ENCODE data around the gene SLC4A1. TPM values are rescaled to one million over a fixed set of nuclear protein-coding genes. Genes with fewer than 3 reads are reported as not detected.

SLC4A1 gene
- total RNA-seq, 1 experiment from 2014 or later: not detected

DNA sequence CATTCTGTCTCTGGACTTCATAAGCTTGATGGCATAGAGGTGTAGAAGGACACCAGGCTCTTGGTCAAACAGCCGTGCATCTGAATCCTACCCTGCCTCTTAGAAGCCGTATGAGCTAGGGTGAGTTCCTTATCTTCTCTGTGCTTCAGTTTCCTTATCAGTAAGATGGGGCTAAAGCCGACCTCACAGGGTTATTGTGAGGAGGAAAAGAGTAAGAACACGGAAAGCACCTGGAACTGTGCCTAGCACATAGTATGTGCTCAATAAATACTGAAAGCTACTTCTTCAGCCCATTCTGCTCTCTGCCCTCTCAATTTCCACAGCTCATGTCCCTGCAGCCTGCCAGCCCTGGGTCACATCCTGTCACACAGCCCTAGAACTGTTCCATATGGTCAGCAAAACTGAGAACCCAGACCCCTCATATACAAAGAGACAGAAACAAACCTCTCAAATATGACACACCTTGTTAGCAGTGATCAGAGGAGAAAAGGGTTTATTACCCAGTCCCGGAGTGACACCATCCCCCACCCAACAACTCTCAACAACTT, 31.4 kb downstream of the SLC4A1 start:
- BruUV-seq (replicated peaks): no TSS peak
- TF ChIP-seq EZH2phosphoT487 (IDR thresholded peaks at IDR 0.05; ENCODE audit: borderline replicate concordance, low read length) (no peak), EZH2 (IDR thresholded peaks at IDR 0.05; ENCODE audit: low read length, unreplicated experiment) (no peak), CTCF (conservative IDR thresholded peaks at IDR 0.05; ENCODE audit: low read depth, low read length) (no peak)
- POLR2A ChIA-PET (ENCODE audit: unreplicated experiment): no interaction called here

DNA sequence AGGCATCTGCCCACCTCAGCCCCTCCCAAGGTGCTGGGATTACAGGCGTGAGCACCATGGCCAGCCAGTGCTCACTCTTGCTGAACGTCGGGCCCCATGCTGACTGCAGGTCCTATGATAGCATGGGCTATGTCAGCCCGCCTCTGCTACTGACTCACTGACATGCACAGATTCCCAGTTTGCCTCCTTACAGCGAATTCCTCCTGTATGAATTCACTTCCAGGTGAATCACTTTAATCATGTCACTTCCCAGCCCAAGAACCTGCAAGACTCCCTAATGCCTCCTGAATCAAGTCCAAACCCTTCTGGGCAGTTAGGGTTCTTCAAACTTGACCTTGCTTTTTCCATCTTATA, 32.4 kb downstream of the SLC4A1 start:
- Histone ChIP-seq H3K79me2 (ENCODE audit: low read length) (no peaks in the 10 kb centered on the region), H3K4me3 (ENCODE audit: low read length) (0 out of 2 replicates have a peak overlapping the region, but pooled peaks have one; percentile 6), H3K4me1 (ENCODE audit: insufficient read depth, low read length) (peaks cover 30% of the 10 kb centered on the region), H2AFZ (ENCODE audit: low read length) (peak overlapping the region; percentile 7; the same call in 1 of the 2 replicates), H3K9ac (ENCODE audit: low read length) (peak overlapping the region; percentile 85), H3K9me2 (replicated peaks; ENCODE audit: low read length) (no peaks in the 10 kb centered on the region), H3K27ac (ENCODE audit: low read length) (peak overlapping the region; percentile 96), H3K9me3 (ENCODE audit: low read length) (no peaks in the 10 kb centered on the region), H3F3A (ENCODE audit: low read length, unreplicated experiment) (no peaks in the 10 kb centered on the region), H4K20me1 (ENCODE audit: low read length) (no peaks in the 10 kb centered on the region), H3K36me3 (ENCODE audit: low read depth, low read length) (no peaks in the 10 kb centered on the region), H3K4me2 (ENCODE audit: low read length) (peak overlapping the region; percentile 68), H3K27me3 (ENCODE audit: low read length) (no peaks in the 10 kb centered on the region)
- peak; percentile 94 for ATAC-seq
- CTCF ChIA-PET: no interaction called here
- POLR2A ChIA-PET (ENCODE audit: unreplicated experiment): no interaction called here
- no TSS peak for BruUV-seq (replicated peaks)
- intact Hi-C loops (cut with micrococcal nuclease): no loop called here
- TF ChIP-seq CTCF (conservative IDR thresholded peaks at IDR 0.05; ENCODE audit: low read depth, low read length) (no peak), EZH2phosphoT487 (IDR thresholded peaks at IDR 0.05; ENCODE audit: borderline replicate concordance, low read length) (no peak), EZH2 (IDR thresholded peaks at IDR 0.05; ENCODE audit: low read length, unreplicated experiment) (no peak)
- peak; percentile 96 for DNase-seq

More for the DNA sequence above, 31.4 kb downstream of the SLC4A1 start:
- no peaks in the 10 kb centered on the region for H4K20me1 ChIP-seq (ENCODE audit: low read length)
- H3K79me2 ChIP-seq (ENCODE audit: low read length): no peaks in the 10 kb centered on the region
- no peaks in the 10 kb centered on the region for H3K27me3 ChIP-seq (ENCODE audit: low read length)
- DNase-seq: no peak
- no peaks in the 10 kb centered on the region for H3K9me2 ChIP-seq (replicated peaks; ENCODE audit: low read length)
- no peaks in the 10 kb centered on the region for H3F3A ChIP-seq (ENCODE audit: low read length, unreplicated experiment)
- H3K9me3 ChIP-seq (ENCODE audit: low read length): no peaks in the 10 kb centered on the region
- no peak for ATAC-seq
- CTCF ChIA-PET: no interaction called here
- peaks cover 30% of the 10 kb centered on the region for H3K4me1 ChIP-seq (ENCODE audit: insufficient read depth, low read length)
- H3K9ac ChIP-seq (ENCODE audit: low read length): no peak overlapping the region
- H3K36me3 ChIP-seq (ENCODE audit: low read depth, low read length): no peaks in the 10 kb centered on the region
- no peak overlapping the region for H2AFZ ChIP-seq (ENCODE audit: low read length)
- H3K4me2 ChIP-seq (ENCODE audit: low read length): no peak overlapping the region
- peak overlapping the region; percentile 96 for H3K27ac ChIP-seq (ENCODE audit: low read length)
- H3K4me3 ChIP-seq (ENCODE audit: low read length): no peak overlapping the region
- intact Hi-C loops (cut with micrococcal nuclease): no loop called here

GRCh38 chr17:44233582-44233981, 34.4 kb downstream of the SLC4A1 start:
- no TSS peak for BruUV-seq (replicated peaks)

More at GRCh38 chr17:44233582-44233981, 34.4 kb downstream of the SLC4A1 start:
- no peaks in the 10 kb centered on the region for H3K36me3 ChIP-seq (ENCODE audit: low read depth, low read length)
- H3K27me3 ChIP-seq (ENCODE audit: low read length): no peaks in the 10 kb centered on the region
- H3K4me2 ChIP-seq (ENCODE audit: low read length): no peak overlapping the region
- POLR2A ChIA-PET (ENCODE audit: unreplicated experiment): no interaction called here
- no peaks in the 10 kb centered on the region for H3K9me3 ChIP-seq (ENCODE audit: low read length)
- ATAC-seq (no peak), DNase-seq (no peak)
- H3K27ac ChIP-seq (ENCODE audit: low read length): peak overlapping the region; percentile 96
- H3K9me2 ChIP-seq (replicated peaks; ENCODE audit: low read length): no peaks in the 10 kb centered on the region
- H3K79me2 ChIP-seq (ENCODE audit: low read length): no peaks in the 10 kb centered on the region
- no peak overlapping the region for H3K4me3 ChIP-seq (ENCODE audit: low read length)
- CTCF ChIA-PET: no interaction called here
- H3F3A ChIP-seq (ENCODE audit: low read length, unreplicated experiment): no peaks in the 10 kb centered on the region
- peaks cover 30% of the 10 kb centered on the region for H3K4me1 ChIP-seq (ENCODE audit: insufficient read depth, low read length)
- TF ChIP-seq CTCF (conservative IDR thresholded peaks at IDR 0.05; ENCODE audit: low read depth, low read length): no peak
- no peak for TF ChIP-seq EZH2phosphoT487 (IDR thresholded peaks at IDR 0.05; ENCODE audit: borderline replicate concordance, low read length)
- TF ChIP-seq EZH2 (IDR thresholded peaks at IDR 0.05; ENCODE audit: low read length, unreplicated experiment): no peak
- no peak overlapping the region for H3K9ac ChIP-seq (ENCODE audit: low read length)
- intact Hi-C loops (cut with micrococcal nuclease): no loop called here
- H2AFZ ChIP-seq (ENCODE audit: low read length): no peak overlapping the region
- no peaks in the 10 kb centered on the region for H4K20me1 ChIP-seq (ENCODE audit: low read length)

All from PC-3 (cell line).